CD14-positive monocyte (primary cell): ENCODE measurements around the gene HAGHL. TPM values are rescaled to one million over a fixed set of nuclear protein-coding genes. Genes with fewer than 3 reads are reported as not detected.

ENCODE experiments used
- DNase-seq, 3 donors: peaks; one replicate each; pipeline ENCODE4 v3.0.0-alpha.2; 2011 to 2022
- H2AFZ ChIP-seq: 2 replicates; pipeline ENCODE4 v1.6.0; 2012; ENCODE audit warnings: mild to moderate bottlenecking, low read depth, low read length, inconsistent platforms; ENCODE audit not compliant: insufficient read depth, poor library complexity, severe bottlenecking
- H3K27ac ChIP-seq, 2 donors: 1 replicate in 1 of 2; 2 replicates in 1 of 2; pipeline ENCODE4 v1.5.1; 2012 to 2013; ENCODE audit warnings: low read length in 2 of 2, control low read depth in 1 of 2, inconsistent platforms in 1 of 2, low read depth in 1 of 2, mild to moderate bottlenecking in 1 of 2
- H3K27me3 ChIP-seq, 2 donors: one replicate each; pipeline versions ENCODE4 v1.6.0 to v1.6.1; 2011 to 2013; ENCODE audit warnings: low read length in 2 of 2; ENCODE audit not compliant: control insufficient read depth in 2 of 2, insufficient read depth in 2 of 2
- H3K36me3 ChIP-seq, 2 donors: replicated peaks in 1 of 2; 1 replicate in 1 of 2; 2 replicates in 1 of 2; pipeline versions ENCODE4 v1.5.1 to v1.6.1; 2012 to 2013; ENCODE audit warnings: low read length in 2 of 2, control low read depth in 1 of 2, inconsistent platforms in 1 of 2, mild to moderate bottlenecking in 1 of 2; ENCODE audit not compliant: insufficient read depth in 2 of 2, control insufficient read depth in 1 of 2
- H3K4me1 ChIP-seq, 2 donors: 1 replicate in 1 of 2; 2 replicates in 1 of 2; pipeline versions ENCODE4 v1.5.1 to v1.6.1; 2012 to 2013; ENCODE audit warnings: low read length in 2 of 2, control low read depth in 1 of 2, inconsistent platforms in 1 of 2, mild to moderate bottlenecking in 1 of 2, moderate library complexity in 1 of 2; ENCODE audit not compliant: insufficient read depth in 2 of 2, control insufficient read depth in 1 of 2
- H3K4me2 ChIP-seq: replicated peaks from 2 replicates; pipeline ENCODE3; 2012; ENCODE audit warnings: low read length, moderate library complexity, mild to moderate bottlenecking; ENCODE audit not compliant: poor library complexity, severe bottlenecking; ENCODE audit errors: extremely low read depth
- H3K4me3 ChIP-seq, 3 experiments: fragments of 200-600 bp in 1 of 3; sonication (generic) in 1 of 3; replicated peaks in 1 of 3; 1 replicate in 2 of 3; 2 replicates in 1 of 3; pipeline ENCODE4 v1.5.1; 2011 to 2013; ENCODE audit warnings: low read length in 3 of 3, mild to moderate bottlenecking in 3 of 3, control low read depth in 2 of 3, low read depth in 2 of 3, inconsistent platforms in 1 of 3, moderate library complexity in 1 of 3
- H3K79me2 ChIP-seq: 2 replicates; pipeline ENCODE4 v1.6.0; 2012; ENCODE audit warnings: mild to moderate bottlenecking, control low read depth, inconsistent platforms, low read length, moderate library complexity; ENCODE audit not compliant: insufficient read depth
- H3K9ac ChIP-seq: 2 replicates; pipeline ENCODE4 v1.6.0; 2017; ENCODE audit warnings: low read length, mild to moderate bottlenecking; ENCODE audit not compliant: insufficient read depth, poor library complexity, severe bottlenecking
- H3K9me3 ChIP-seq, 2 donors: replicated peaks in 1 of 2; 1 replicate in 1 of 2; 2 replicates in 1 of 2; pipeline versions ENCODE4 v1.5.1 to v1.6.1; 2012 to 2013; ENCODE audit warnings: low read length in 2 of 2, control low read depth in 1 of 2; ENCODE audit not compliant: control insufficient read depth in 1 of 2, insufficient read depth in 1 of 2
- H4K20me1 ChIP-seq: 2 replicates; pipeline ENCODE4 v1.6.0; 2012; ENCODE audit warnings: mild to moderate bottlenecking, low read length, control low read depth, moderate library complexity; ENCODE audit not compliant: insufficient read depth
- H3K27ac Mint-ChIP-seq, 7 donors: one replicate each; pipeline ENCODE4 v1.8.0; 2020; ENCODE audit warnings: mild to moderate bottlenecking in 7 of 7, mixed read lengths in 7 of 7, moderate library complexity in 6 of 7, inconsistent platforms in 2 of 7
- H3K27me3 Mint-ChIP-seq, 3 donors: one replicate each; pipeline ENCODE4 v1.8.0; 2021 to 2022; ENCODE audit warnings: low read depth in 3 of 3, mild to moderate bottlenecking in 3 of 3, mixed read lengths in 3 of 3, moderate library complexity in 3 of 3, inconsistent platforms in 1 of 3
- H3K36me3 Mint-ChIP-seq, 2 donors: one replicate each; pipeline ENCODE4 v1.8.0; 2020; ENCODE audit warnings: mixed read lengths in 2 of 2, inconsistent platforms in 1 of 2, mild to moderate bottlenecking in 1 of 2
- H3K4me1 Mint-ChIP-seq: one replicate; pipeline ENCODE4 v1.8.0; 2020; ENCODE audit warnings: mild to moderate bottlenecking, mixed read lengths
- H3K4me3 Mint-ChIP-seq, 2 donors: one replicate each; pipeline ENCODE4 v1.8.0; 2020; ENCODE audit warnings: mild to moderate bottlenecking in 2 of 2, mixed read lengths in 2 of 2, moderate library complexity in 1 of 2
- H3K9me3 Mint-ChIP-seq, 7 donors: one replicate each; pipeline ENCODE4 v1.8.0; 2020 to 2022; ENCODE audit warnings: mixed read lengths in 7 of 7, mild to moderate bottlenecking in 6 of 7, moderate library complexity in 6 of 7, inconsistent platforms in 2 of 7
- CTCF ChIP-seq: fragments of 200-600 bp; IDR thresholded peaks from one replicate; pipeline ENCODE4 v1.8.0; 2022; ENCODE audit warnings: antibody characterized with exemption, mild to moderate bottlenecking
- WGBS: methylation state at CpG from one replicate; pipeline ENCODE4 v1.1.5; 2013; ENCODE audit warnings: missing lambda C conversion rate; ENCODE audit not compliant: insufficient coverage; 5-methylcytosine and 5-hydroxymethylcytosine counted together
- intact Hi-C, 2 donors: fragments of 100-400 bp; cut with micrococcal nuclease; formaldehyde crosslinking; loops; one replicate each; pipeline versions ENCODE4 v1.15.0 to v1.15.1; 2023
- polyA plus RNA-seq, 3 donors: library from polyadenylated mRNA; depleted of rRNA in 1 of 3; unstranded in 2 of 3; stranded (reverse) in 1 of 3; fragments of 300-500 nt in 2 of 3; fragments of >200 nt in 1 of 3; fragmentation: Illumina TruSeq in 2 of 3; gene quantifications; 1 replicate in 2 of 3; 2 replicates in 1 of 3; pipeline ENCODE4 v1.2.3, GENCODE V29; 2012 to 2021

Gene HAGHL
- polyA plus RNA-seq, 3 donors: 0.60 to 8.9 (median 1.5) TPM

GRCh38 chr16:766820-767640 lies 40.1 kb downstream of the HAGHL start:
- Histone ChIP-seq H3K36me3 (no peaks in the 10 kb centered on the region), H3K27me3 (peaks cover 0 to 2% of the 10 kb centered on the region in 2 donors), H3K9ac (no peak overlapping the region), H4K20me1 (no peaks in the 10 kb centered on the region), H3K4me1 (no peaks in the 10 kb centered on the region), H3K4me2 (no peak overlapping the region), H2AFZ (no peak overlapping the region), H3K27ac (no peak overlapping the region), H3K79me2 (no peaks in the 10 kb centered on the region), H3K4me3 (no peak overlapping the region), H3K9me3 (no peaks in the 10 kb centered on the region)
- Mint-ChIP-seq H3K36me3 (no peaks in the 10 kb centered on the region), H3K27me3 (peaks cover 0 to 10% (median 3%) of the 10 kb centered on the region in 3 donors), H3K4me3 (no peak overlapping the region), H3K4me1 (no peaks in the 10 kb centered on the region), H3K27ac (no peak overlapping the region), H3K9me3 (no peaks in the 10 kb centered on the region)
- no peak for TF ChIP-seq CTCF
- intact Hi-C loops: no loop called here
- 80% methylated on average over 21 of the region's 48 CpGs for WGBS
- no peak for DNase-seq

DNA sequence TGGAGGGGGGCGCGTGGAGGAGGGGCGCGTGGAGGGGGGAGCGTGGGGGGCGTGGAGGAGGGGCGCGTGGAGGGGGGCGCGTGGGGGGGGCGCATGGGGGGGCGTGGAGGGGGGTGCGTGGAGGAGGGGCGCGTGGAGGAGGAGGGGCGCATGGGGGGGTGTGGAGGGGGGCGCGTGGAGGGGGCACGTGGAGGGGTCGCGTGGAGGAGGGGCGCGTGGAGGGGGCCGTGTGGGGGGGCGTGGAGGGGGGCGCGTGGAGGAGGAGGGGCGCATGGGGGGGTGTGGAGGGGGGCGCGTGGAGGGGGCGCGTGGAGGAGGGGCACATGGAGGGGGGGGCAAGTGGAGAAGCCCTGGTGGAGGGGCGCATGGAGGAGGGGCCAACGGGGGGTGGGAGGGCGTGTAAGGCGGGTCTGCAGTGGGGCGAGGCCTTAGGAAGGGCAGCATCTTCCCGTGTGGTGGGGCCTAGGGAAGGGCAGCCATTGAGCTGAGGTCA lies 40.9 kb downstream of the HAGHL start:
- Mint-ChIP-seq H3K4me1 (no peaks in the 10 kb centered on the region), H3K36me3 (no peaks in the 10 kb centered on the region), H3K4me3 (no peak overlapping the region), H3K27me3 (peaks cover 0 to 9% (median 3%) of the 10 kb centered on the region in 3 donors), H3K27ac (no peak overlapping the region), H3K9me3 (no peaks in the 10 kb centered on the region)
- no peaks in the 10 kb centered on the region for H3K4me1 ChIP-seq
- peaks cover 0 to 2% of the 10 kb centered on the region in 2 donors for H3K27me3 ChIP-seq
- no peaks in the 10 kb centered on the region for H3K79me2 ChIP-seq
- H3K9me3 ChIP-seq: no peaks in the 10 kb centered on the region
- H3K4me2 ChIP-seq: no peak overlapping the region
- H3K36me3 ChIP-seq: no peaks in the 10 kb centered on the region
- DNase-seq: no peak
- TF ChIP-seq CTCF: no peak
- no peak overlapping the region for H3K4me3 ChIP-seq
- no peak overlapping the region for H3K27ac ChIP-seq
- H4K20me1 ChIP-seq: no peaks in the 10 kb centered on the region
- intact Hi-C loops: no loop called here
- WGBS: 53% methylated on average over 6 of the region's 38 CpGs
- no peak overlapping the region for H2AFZ ChIP-seq
- H3K9ac ChIP-seq: no peak overlapping the region
